Tibial nerve (tissue), 4 donors: Measurements from ENCODE around the gene GADD45A. TPM values are rescaled to one million over a fixed set of nuclear protein-coding genes. Genes with fewer than 3 reads are reported as not detected.
"Not testable (repeated sequence)": the region's sequence is repeated elsewhere in the genome, so short reads cannot be mapped to it uniquely, and the experiment has no call there.

Experiments used
- DNase-seq, 2 donors: peaks; one replicate each; pipeline ENCODE4 v3.0.0-alpha.2; 2019; ENCODE audit warnings: low spot score in 2 of 2
- H3K27ac ChIP-seq, 4 donors: fragments of 200-600 bp; sonication (generic) in 3 of 4; one replicate each; pipeline ENCODE4 v1.5.1; 2017 to 2019; ENCODE audit warnings: mild to moderate bottlenecking in 1 of 4
- H3K27me3 ChIP-seq, 2 donors: fragments of 200-600 bp; sonication (generic) in 1 of 2; one replicate each; pipeline versions ENCODE4 v1.5.1 to v1.6.0; 2017 to 2019
- H3K36me3 ChIP-seq, 3 donors: fragments of 200-600 bp; sonication (generic); one replicate each; pipeline ENCODE4 v1.5.1; 2018 to 2019
- H3K4me1 ChIP-seq, 4 donors: fragments of 200-600 bp; sonication (generic) in 3 of 4; one replicate each; pipeline ENCODE4 v1.5.1; 2017 to 2019
- H3K4me3 ChIP-seq, 4 donors: fragments of 200-600 bp; sonication (generic) in 3 of 4; one replicate each; pipeline ENCODE4 v1.5.1; 2017 to 2019; ENCODE audit warnings: mild to moderate bottlenecking in 1 of 4, moderate library complexity in 1 of 4
- H3K9me3 ChIP-seq, 4 donors: fragments of 200-600 bp; sonication (generic) in 3 of 4; one replicate each; pipeline ENCODE4 v1.5.1; 2017 to 2019
- EP300 ChIP-seq, 2 donors: sonication (generic); formaldehyde crosslinking; IDR thresholded peaks; one replicate each; pipeline ENCODE4 v1.6.1; 2017; ENCODE audit warnings: antibody characterized with exemption in 2 of 2, mild to moderate bottlenecking in 1 of 2
- POLR2A ChIP-seq, 2 donors: fragments of 450-650 bp; IDR thresholded peaks; one replicate each; pipeline ENCODE4 v1.6.1; 2017; ENCODE audit warnings: antibody characterized with exemption in 2 of 2, mild to moderate bottlenecking in 2 of 2, moderate library complexity in 2 of 2
- WGBS, 2 donors: methylation state at CpG; one replicate each; pipeline ENCODE4 v1.1.5; 2018; 5-methylcytosine and 5-hydroxymethylcytosine counted together
- total RNA-seq, 4 donors: library from RNA; depleted of rRNA; stranded (reverse); fragments of >200 nt; gene quantifications; one replicate each; pipeline ENCODE4 v1.1.0, GENCODE V29; 2016
- TF ChIP-seq, protein P1 (sequence below), 5 experiments: fragments of 200-600 bp in 3 of 5; fragments of 450-650 bp in 2 of 5; sonication (generic) in 3 of 5; IDR thresholded peaks; one replicate each; pipeline ENCODE4 v1.5.1; 2016 to 2019; ENCODE audit warnings: antibody characterized with exemption in 5 of 5, mild to moderate bottlenecking in 3 of 5, moderate library complexity in 2 of 5

Gene GADD45A
- total RNA-seq, 4 donors from 2014 or later = 53.1 to 95.4 (median 72.9) TPM

GRCh38 chr1:67655581-67655980, 29.4 kb upstream of the GADD45A start:
- H3K4me1 ChIP-seq = no peaks in the 10 kb centered on the region
- WGBS, 2 donors = 72 to 85% methylated on average over 2 of the region's 2 CpGs
- TF ChIP-seq, protein P1, sequence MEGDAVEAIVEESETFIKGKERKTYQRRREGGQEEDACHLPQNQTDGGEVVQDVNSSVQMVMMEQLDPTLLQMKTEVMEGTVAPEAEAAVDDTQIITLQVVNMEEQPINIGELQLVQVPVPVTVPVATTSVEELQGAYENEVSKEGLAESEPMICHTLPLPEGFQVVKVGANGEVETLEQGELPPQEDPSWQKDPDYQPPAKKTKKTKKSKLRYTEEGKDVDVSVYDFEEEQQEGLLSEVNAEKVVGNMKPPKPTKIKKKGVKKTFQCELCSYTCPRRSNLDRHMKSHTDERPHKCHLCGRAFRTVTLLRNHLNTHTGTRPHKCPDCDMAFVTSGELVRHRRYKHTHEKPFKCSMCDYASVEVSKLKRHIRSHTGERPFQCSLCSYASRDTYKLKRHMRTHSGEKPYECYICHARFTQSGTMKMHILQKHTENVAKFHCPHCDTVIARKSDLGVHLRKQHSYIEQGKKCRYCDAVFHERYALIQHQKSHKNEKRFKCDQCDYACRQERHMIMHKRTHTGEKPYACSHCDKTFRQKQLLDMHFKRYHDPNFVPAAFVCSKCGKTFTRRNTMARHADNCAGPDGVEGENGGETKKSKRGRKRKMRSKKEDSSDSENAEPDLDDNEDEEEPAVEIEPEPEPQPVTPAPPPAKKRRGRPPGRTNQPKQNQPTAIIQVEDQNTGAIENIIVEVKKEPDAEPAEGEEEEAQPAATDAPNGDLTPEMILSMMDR (IDR thresholded peaks at IDR 0.05) = no peak
- TF ChIP-seq POLR2A (IDR thresholded peaks at IDR 0.05) (no peak), EP300 (IDR thresholded peaks at IDR 0.05) (no peak)
- DNase-seq = no peak
- no peaks in the 10 kb centered on the region for H3K36me3 ChIP-seq
- H3K27me3 ChIP-seq = no peaks in the 10 kb centered on the region
- H3K4me3 ChIP-seq = no peak overlapping the region
- no peak overlapping the region for H3K27ac ChIP-seq
- H3K9me3 ChIP-seq = no peaks in the 10 kb centered on the region

DNA sequence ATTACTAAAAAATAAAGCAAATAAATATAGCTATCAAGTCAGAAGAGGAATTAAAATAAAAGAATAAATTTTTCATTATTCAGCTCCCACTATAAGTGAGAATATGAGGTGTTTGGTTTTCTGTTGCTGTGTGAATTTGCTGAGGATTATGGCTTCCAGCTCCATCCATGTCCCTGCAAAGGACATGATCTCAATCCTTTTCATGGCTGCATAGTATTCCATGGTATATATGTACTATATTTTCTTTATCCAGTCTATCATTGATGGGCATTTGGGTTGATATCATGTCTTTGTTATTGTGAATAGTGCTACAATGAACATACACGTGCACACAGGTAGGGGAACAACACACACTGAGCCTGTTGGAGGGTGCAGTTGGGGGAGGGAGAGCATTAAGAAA, 27.8 kb upstream of the GADD45A start:
- not testable (repeated sequence) for H3K4me3 ChIP-seq, DNase-seq, H3K27me3 ChIP-seq, H3K4me1 ChIP-seq, H3K9me3 ChIP-seq, H3K36me3 ChIP-seq, H3K27ac ChIP-seq
- 96% methylated on average over 1 of the region's 1 CpG for WGBS, 2 donors

- H3K27ac ChIP-seq = no peak overlapping the region
- 65 to 78% methylated on average over 2 of the region's 2 CpGs for WGBS, 2 donors
- no peaks in the 10 kb centered on the region for H3K4me1 ChIP-seq
- TF ChIP-seq EP300 (IDR thresholded peaks at IDR 0.05) (no peak), POLR2A (IDR thresholded peaks at IDR 0.05) (no peak)
- H3K36me3 ChIP-seq = no peaks in the 10 kb centered on the region
- no peaks in the 10 kb centered on the region for H3K27me3 ChIP-seq
- no peaks in the 10 kb centered on the region for H3K9me3 ChIP-seq
- no peak overlapping the region for H3K4me3 ChIP-seq
- DNase-seq = no peak
These were observed 25.8 kb upstream of the GADD45A start for GRCh38 chr1:67659229-67659628.

DNA sequence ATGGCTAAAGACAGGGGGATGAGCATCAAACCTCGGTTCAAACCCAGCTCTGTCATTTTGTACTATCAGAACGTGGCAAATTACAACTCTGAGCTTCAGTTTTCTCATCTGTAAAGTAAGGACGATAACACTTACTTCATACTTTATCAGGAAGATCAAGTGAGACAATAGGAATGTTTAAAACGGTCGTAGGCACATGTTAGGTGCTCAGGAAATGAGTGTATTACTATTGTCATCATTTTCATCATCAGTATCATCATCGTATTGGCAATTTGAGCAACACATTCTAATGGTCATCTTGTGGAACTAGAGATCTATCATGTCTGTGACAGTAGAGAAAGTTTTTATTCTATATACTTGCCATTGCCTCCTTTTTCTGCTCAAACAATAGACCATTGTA, 22.1 kb upstream of the GADD45A start:
- 69 to 85% methylated on average over 6 of the region's 6 CpGs for WGBS, 2 donors
- H3K27ac ChIP-seq = no peak overlapping the region
- no peaks in the 10 kb centered on the region for H3K9me3 ChIP-seq
- H3K4me1 ChIP-seq = no peaks in the 10 kb centered on the region
- TF ChIP-seq, protein P1 (IDR thresholded peaks at IDR 0.05) = no peak
- TF ChIP-seq EP300 (IDR thresholded peaks at IDR 0.05) (no peak), POLR2A (IDR thresholded peaks at IDR 0.05) (no peak)
- H3K4me3 ChIP-seq = no peak overlapping the region
- H3K36me3 ChIP-seq = no peaks in the 10 kb centered on the region
- no peak for DNase-seq
- no peaks in the 10 kb centered on the region for H3K27me3 ChIP-seq

- no peak for TF ChIP-seq POLR2A (IDR thresholded peaks at IDR 0.05)
- no peak for TF ChIP-seq EP300 (IDR thresholded peaks at IDR 0.05)
- TF ChIP-seq, protein P1 (IDR thresholded peaks at IDR 0.05) = no peak
- H3K27ac ChIP-seq = no peak overlapping the region
- no peaks in the 10 kb centered on the region for H3K36me3 ChIP-seq
- no peak overlapping the region for H3K4me3 ChIP-seq
- DNase-seq = no peak
- H3K27me3 ChIP-seq = no peaks in the 10 kb centered on the region
- no peaks in the 10 kb centered on the region for H3K9me3 ChIP-seq
- H3K4me1 ChIP-seq = no peaks in the 10 kb centered on the region
- WGBS, 2 donors = 51 to 67% methylated on average over 1 of the region's 1 CpG
These were observed 21.0 kb upstream of the GADD45A start for GRCh38 chr1:67664048-67664447.

DNA sequence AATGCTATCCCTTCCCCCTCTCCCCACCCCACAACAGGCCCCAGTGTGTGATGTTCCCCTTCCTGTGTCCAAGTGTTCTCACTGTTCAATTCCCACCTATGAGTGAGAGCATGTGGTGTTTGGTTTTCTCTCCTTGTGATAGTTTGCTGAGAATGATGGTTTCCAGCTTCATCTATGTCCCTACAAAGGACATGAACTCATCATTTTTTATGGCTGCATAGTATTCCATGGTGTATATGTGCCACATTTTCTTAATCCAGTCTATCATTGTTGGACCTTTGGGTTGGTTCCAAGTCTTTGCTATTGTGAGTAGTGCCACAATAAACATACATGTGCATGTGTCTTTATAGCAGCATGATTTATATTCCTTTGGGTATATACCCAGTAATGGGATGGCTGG, 19.7 kb upstream of the GADD45A start:
- not testable (repeated sequence) for H3K27me3 ChIP-seq, H3K4me3 ChIP-seq, DNase-seq, H3K36me3 ChIP-seq, H3K9me3 ChIP-seq, H3K27ac ChIP-seq, H3K4me1 ChIP-seq

DNA sequence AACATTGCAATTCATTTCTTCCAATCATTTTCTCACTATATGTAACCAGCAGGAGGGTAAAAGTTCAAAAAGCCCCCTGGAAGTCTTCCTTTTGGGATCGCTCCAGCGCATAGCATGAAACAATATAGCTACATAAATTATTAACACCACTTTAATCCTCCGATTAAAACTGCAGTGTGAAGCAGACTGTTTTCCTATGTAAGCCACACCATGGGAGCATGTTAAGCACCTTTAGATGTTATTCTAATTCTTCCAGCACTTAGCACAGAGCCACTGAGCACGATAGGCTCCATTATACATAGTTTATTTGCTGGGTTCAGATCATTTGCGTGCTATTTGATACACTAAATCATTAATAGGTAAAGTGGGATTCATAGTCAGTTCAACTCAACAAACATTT, 18.4 kb upstream of the GADD45A start:
- TF ChIP-seq POLR2A (IDR thresholded peaks at IDR 0.05) (no peak), EP300 (IDR thresholded peaks at IDR 0.05) (no peak)
- TF ChIP-seq, protein P1 (IDR thresholded peaks at IDR 0.05) = no peak
- H3K36me3 ChIP-seq = no peaks in the 10 kb centered on the region
- no peak overlapping the region for H3K4me3 ChIP-seq
- no peaks in the 10 kb centered on the region for H3K4me1 ChIP-seq
- WGBS, 2 donors = 91 to 92% methylated on average over 5 of the region's 5 CpGs
- no peak for DNase-seq
- H3K9me3 ChIP-seq = no peaks in the 10 kb centered on the region
- no peaks in the 10 kb centered on the region for H3K27me3 ChIP-seq
- no peak overlapping the region for H3K27ac ChIP-seq
